A673 (cell line): ENCODE data around the gene OLA1. TPM values are rescaled to one million over a fixed set of nuclear protein-coding genes. Genes with fewer than 3 reads are reported as not detected.

Experiments used
- BruUV-seq: library from RNA; stranded (reverse); fragments of 400-500 nt; replicated peaks from 2 replicates; lab custom pipeline; 2021; lab: Mats Ljungman, UMichigan
- CTCF ChIA-PET: fragments of 300-600 bp; sonication (Branson Sonifier 250); formaldehyde crosslinking; loops from one replicate; lab custom pipeline; 2022; ENCODE audit warnings: antibody characterized with exemption; lab: Charles Lee
- POLR2A ChIA-PET: fragments of 300-600 bp; sonication (Branson Sonifier 250); formaldehyde crosslinking; loops from one replicate; lab custom pipeline; 2022; ENCODE audit warnings: antibody characterized with exemption; ENCODE audit not compliant: low non-redundant PET; lab: Charles Lee
- DNase-seq: peaks from one replicate; pipeline ENCODE4 v3.0.0-alpha.2; 2015; ENCODE audit warnings: low spot score
- H3K27ac ChIP-seq: fragments of 200-600 bp; sonication (generic); 2 replicates; pipeline ENCODE4 v1.5.1; 2016; ENCODE audit warnings: mixed run types, low read depth, mild to moderate bottlenecking, mixed read lengths, antibody characterized with exemption, low read length; ENCODE audit not compliant: poor library complexity, severe bottlenecking
- H3K27me3 ChIP-seq: fragments of 200-600 bp; sonication (generic); replicated peaks from 2 replicates; pipeline ENCODE4 v1.6.1; 2017; ENCODE audit warnings: mixed run types, low read depth, mild to moderate bottlenecking, mixed read lengths, antibody characterized with exemption, low read length; ENCODE audit not compliant: insufficient read depth, poor library complexity
- H3K36me3 ChIP-seq: fragments of 200-600 bp; sonication (generic); 2 replicates; pipeline ENCODE4 v1.6.1; 2016; ENCODE audit warnings: mixed run types, mild to moderate bottlenecking, mixed read lengths, antibody characterized with exemption, low read length; ENCODE audit not compliant: insufficient read depth, poor library complexity, severe bottlenecking
- H3K4me1 ChIP-seq: fragments of 200-600 bp; sonication (generic); 2 replicates; pipeline ENCODE4 v1.6.1; 2017; ENCODE audit warnings: mixed run types, mild to moderate bottlenecking, mixed read lengths, antibody characterized with exemption, low read length; ENCODE audit not compliant: insufficient read depth, poor library complexity, severe bottlenecking
- H3K4me3 ChIP-seq: fragments of 200-600 bp; sonication (generic); 2 replicates; pipeline ENCODE4 v1.5.1; 2016; ENCODE audit warnings: low read depth, mixed run types, mild to moderate bottlenecking, mixed read lengths, low read length; ENCODE audit not compliant: poor library complexity, severe bottlenecking
- H3K9me3 ChIP-seq: fragments of 200-600 bp; sonication (generic); 2 replicates; pipeline ENCODE4 v1.6.1; 2016; ENCODE audit warnings: mixed run types, low read depth, mild to moderate bottlenecking, mixed read lengths, antibody characterized with exemption, low read length; ENCODE audit not compliant: poor library complexity, severe bottlenecking
- EZH2 ChIP-seq: fragments of 200-600 bp; sonication (generic); IDR thresholded peaks from 2 replicates; pipeline ENCODE4 v1.6.1; 2017; ENCODE audit warnings: borderline replicate concordance, low read depth, mild to moderate bottlenecking, mixed read lengths, antibody characterized with exemption, low read length; ENCODE audit not compliant: poor library complexity, severe bottlenecking
- intact Hi-C: fragments of 100-400 bp; cut with micrococcal nuclease; formaldehyde crosslinking; loops from one replicate; pipeline ENCODE4 v1.10.0; 2022; ENCODE audit not compliant: unreplicated experiment
- total RNA-seq: library from RNA; stranded (reverse); gene quantifications from 2 replicates; pipeline ENCODE4 v1.2.3, GENCODE V29; 2021
- TF ChIP-seq, protein P1 (sequence below): fragments of 300-800, 200-600 bp; sonication (generic); conservative IDR thresholded peaks from 2 replicates; pipeline ENCODE4 v1.5.1; 2017; ENCODE audit warnings: low read depth, mild to moderate bottlenecking, antibody characterized with exemption, low read length, moderate library complexity, mixed read lengths

Gene OLA1
- total RNA-seq, 1 experiment from 2014 or later, result 174 TPM

DNA sequence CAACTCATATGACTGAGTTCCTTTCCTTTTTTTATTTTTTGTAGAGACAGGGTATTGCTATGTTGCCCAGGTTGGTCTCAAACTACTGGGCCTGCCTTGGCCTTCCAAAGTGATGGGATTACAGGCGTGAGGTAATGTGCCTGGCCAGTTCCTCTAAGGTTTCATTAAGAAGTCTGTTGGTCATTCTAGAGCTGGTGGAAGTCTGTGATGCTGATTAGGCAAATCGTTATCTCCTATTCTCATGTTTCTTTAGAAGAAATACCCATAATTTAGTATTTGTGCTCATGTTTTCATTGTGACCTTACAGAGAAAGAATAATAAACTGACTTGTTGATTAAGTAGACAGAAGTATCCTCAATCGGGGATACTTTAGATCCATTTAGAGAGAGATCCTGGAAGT, 177.0 kb downstream of the OLA1 start:
- TF ChIP-seq EZH2, result no peak
- TF ChIP-seq, protein P1, sequence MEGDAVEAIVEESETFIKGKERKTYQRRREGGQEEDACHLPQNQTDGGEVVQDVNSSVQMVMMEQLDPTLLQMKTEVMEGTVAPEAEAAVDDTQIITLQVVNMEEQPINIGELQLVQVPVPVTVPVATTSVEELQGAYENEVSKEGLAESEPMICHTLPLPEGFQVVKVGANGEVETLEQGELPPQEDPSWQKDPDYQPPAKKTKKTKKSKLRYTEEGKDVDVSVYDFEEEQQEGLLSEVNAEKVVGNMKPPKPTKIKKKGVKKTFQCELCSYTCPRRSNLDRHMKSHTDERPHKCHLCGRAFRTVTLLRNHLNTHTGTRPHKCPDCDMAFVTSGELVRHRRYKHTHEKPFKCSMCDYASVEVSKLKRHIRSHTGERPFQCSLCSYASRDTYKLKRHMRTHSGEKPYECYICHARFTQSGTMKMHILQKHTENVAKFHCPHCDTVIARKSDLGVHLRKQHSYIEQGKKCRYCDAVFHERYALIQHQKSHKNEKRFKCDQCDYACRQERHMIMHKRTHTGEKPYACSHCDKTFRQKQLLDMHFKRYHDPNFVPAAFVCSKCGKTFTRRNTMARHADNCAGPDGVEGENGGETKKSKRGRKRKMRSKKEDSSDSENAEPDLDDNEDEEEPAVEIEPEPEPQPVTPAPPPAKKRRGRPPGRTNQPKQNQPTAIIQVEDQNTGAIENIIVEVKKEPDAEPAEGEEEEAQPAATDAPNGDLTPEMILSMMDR, result no peak
- Histone ChIP-seq H3K27ac (no peak overlapping the region), H3K27me3 (no peaks in the 10 kb centered on the region), H3K4me3 (no peak overlapping the region), H3K9me3 (no peaks in the 10 kb centered on the region), H3K4me1 (no peaks in the 10 kb centered on the region), H3K36me3 (no peaks in the 10 kb centered on the region)
- CTCF ChIA-PET, result no interaction called here
- DNase-seq, result no peak
- intact Hi-C loops, result no loop called here
- POLR2A ChIA-PET, result no interaction called here
- no TSS peak for BruUV-seq

DNA sequence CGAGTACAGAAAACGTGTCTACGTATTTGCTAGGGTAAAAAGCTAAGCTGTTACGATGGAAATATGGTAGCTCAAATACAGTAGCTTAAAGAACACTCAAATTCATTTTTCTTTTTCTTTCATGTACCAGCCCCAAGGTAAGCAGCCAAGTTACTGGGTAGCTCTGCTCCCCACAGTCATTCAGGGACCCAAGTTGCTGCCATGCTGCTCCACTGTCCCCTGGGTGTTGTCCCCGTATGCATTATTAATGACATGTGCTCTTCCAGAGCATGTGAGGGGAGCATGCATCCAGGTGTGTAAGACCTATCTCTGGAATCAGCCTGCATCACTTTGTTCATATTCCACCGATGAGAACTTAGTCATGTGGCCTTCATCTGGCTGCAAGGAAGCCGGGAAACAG, 178.1 kb downstream of the OLA1 start:
- intact Hi-C loops, result no loop called here
- ChIA-PET CTCF (no interaction called here), POLR2A (interaction anchor here (0.6 kb wide), 1 partner anchor 16 kb away, joined by 7 read pairs; no protein-coding TSS in a partner anchor)
- Histone ChIP-seq H3K9me3 (no peaks in the 10 kb centered on the region), H3K4me3 (no peak overlapping the region), H3K36me3 (no peaks in the 10 kb centered on the region), H3K4me1 (no peaks in the 10 kb centered on the region), H3K27me3 (no peaks in the 10 kb centered on the region), H3K27ac (no peak overlapping the region)
- BruUV-seq, result no TSS peak
- no peak for TF ChIP-seq EZH2
- TF ChIP-seq, protein P1, result no peak
- DNase-seq, result no peak

GRCh38 chr2:174067815-174068214, 180.5 kb downstream of the OLA1 start:
- intact Hi-C loops, result no loop called here
- TF ChIP-seq EZH2, result no peak
- TF ChIP-seq, protein P1, result no peak
- H3K36me3 ChIP-seq, result no peaks in the 10 kb centered on the region
- ChIA-PET POLR2A (no interaction called here), CTCF (no interaction called here)
- H3K9me3 ChIP-seq, result no peaks in the 10 kb centered on the region
- no peak for DNase-seq
- no peaks in the 10 kb centered on the region for H3K4me1 ChIP-seq
- no TSS peak for BruUV-seq
- no peak overlapping the region for H3K27ac ChIP-seq
- H3K27me3 ChIP-seq, result no peaks in the 10 kb centered on the region
- H3K4me3 ChIP-seq, result no peak overlapping the region
